DMS153 (cell line): ENCODE results near the gene LRRC8B.
"Not testable (repeated sequence)": the region's sequence is repeated elsewhere in the genome, so short reads cannot be mapped to it uniquely, and the experiment has no call there.

Source experiments
- DNase-seq: peaks from one replicate; lab custom pipeline; 2025; lab: John Stamatoyannopoulos, UW

Gene LRRC8B

GRCh38 chr1:89525169-89525855, 683 bp downstream of the LRRC8B start:
- DNase-seq = no peak

DNA sequence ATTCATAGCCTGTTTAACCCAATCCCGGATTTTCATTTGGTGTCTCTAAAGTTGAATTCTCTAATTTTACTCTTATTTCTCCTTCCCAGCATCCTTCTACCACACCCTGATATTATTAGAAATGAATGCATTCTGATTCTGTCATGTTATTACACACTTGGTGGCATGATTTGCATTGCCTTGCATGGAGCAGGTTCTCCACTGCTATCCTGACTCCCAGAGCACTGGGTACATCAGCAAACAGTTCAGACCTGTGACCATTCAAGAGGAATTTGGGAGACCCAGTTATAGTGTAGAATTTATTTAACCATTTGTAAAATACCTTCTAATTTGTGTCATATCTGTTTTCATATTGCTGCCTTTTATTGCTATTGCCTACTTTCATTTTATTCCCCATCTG, 2.6 kb downstream of the LRRC8B start:
- no peak for DNase-seq

DNA sequence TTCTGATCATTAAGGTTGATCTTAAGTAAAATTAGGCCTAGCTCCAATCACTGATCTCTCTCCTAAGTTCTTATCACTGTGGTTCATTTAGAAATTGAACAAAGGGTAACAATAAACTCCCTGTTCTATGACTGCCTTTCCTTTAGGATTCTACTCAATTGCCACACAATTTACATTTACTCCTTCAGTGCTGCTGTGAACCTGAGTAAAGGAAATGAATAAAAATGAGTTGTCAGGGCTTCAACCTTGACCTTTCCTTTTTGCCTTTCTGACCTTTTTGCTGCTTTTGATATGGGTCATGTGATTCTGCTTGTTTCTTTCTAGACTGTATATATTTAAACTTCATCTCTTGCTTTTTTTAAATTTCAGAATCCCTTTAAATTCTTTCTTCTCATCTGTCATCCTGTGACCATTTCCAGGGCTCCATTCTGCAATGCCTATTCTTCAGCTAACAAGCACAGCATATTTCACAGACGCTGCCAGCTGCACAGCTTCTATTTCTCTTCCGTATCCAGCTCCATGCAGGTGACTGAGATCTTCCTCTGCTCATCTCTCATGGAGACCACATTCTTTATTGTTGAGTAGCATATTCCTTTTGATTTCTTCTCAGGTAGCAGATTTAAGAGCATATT, 3.2 kb downstream of the LRRC8B start:
- DNase-seq = no peak

DNA sequence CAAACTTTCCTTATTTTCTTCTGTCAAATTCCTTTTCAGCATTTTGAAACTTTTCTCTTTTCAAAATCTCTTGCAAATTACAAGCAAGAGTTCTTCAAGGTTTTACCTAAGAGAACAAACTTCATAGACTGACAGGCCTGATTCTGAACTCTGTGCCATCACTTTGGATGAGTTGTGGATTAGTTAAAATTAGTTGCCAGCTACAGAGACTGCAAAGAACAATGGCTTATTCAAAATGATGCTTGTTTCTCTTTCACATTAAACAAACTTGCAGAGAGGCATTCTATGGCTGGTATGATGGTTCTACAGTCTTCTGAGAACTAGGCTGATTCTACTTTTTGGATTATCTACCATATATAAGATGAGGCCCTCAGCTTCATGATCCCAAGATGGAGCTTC, 3.8 kb downstream of the LRRC8B start:
- no peak for DNase-seq

- DNase-seq = no peak
Measured at GRCh38 chr1:89529196-89529595, 4.6 kb downstream of the LRRC8B start.

GRCh38 chr1:89530444-89531089, 5.9 kb downstream of the LRRC8B start:
- DNase-seq = no peak

GRCh38 chr1:89531480-89532139, 7.0 kb downstream of the LRRC8B start:
- no peak for DNase-seq

DNA sequence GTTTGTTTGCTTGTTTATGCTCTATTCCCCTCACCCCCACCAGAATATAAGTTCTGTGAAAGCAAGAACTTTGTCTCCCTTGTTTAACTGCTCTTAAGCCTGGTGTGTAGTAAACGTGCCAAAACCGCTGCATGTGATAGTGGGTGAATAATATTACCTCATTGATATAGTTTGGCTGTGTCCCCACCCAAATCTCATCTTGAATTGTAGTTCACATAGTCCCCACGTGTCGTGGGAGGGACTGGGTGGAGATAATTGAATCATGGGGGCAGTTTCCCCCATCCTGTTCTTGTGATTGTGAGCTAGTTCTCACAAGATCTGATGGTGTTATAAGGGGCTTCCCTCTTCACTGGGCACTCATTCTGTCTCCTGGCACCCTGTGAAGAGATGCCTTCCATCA, 7.6 kb downstream of the LRRC8B start:
- no peak for DNase-seq

DNA sequence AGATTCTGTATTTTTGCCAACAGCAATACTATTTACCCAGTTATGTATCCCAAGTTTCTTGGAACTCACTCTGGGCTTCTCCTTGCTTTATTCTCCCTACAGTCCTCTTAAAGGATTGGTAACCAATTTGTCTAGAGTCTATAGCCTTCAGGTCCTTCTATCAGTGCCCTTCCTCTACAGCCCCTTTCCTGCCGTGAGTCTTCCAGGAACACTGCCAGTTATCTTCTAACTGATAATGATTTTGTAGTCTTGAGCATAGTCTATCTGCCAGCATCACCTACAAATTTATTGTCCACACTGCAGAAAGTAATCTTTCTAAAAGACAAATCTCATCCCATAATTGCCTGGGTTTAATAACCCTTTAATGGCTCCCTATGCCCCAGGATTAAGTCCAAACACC, 8.2 kb downstream of the LRRC8B start:
- no peak for DNase-seq

DNA sequence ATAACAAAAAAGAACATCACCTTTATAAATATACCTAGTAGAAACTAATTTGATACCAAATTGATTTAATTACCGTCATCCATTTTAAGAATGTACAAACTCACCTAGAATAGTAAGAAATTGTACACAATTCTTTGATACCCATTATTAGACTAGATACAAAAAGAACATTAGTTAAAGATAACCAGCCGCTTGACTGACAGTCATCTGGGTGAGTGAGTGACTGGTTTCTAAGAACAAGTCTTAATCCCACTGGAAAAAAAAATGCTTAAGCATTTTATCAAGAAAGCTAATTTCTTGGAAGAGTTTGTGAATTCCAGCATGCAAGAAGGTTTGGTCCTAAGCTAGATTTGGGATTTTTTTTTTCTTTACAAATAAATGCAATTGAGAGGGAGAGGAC, 10.9 kb downstream of the LRRC8B start:
- DNase-seq = no peak

- DNase-seq = no peak
Measured at GRCh38 chr1:89536555-89537341, 12.1 kb downstream of the LRRC8B start.

DNA sequence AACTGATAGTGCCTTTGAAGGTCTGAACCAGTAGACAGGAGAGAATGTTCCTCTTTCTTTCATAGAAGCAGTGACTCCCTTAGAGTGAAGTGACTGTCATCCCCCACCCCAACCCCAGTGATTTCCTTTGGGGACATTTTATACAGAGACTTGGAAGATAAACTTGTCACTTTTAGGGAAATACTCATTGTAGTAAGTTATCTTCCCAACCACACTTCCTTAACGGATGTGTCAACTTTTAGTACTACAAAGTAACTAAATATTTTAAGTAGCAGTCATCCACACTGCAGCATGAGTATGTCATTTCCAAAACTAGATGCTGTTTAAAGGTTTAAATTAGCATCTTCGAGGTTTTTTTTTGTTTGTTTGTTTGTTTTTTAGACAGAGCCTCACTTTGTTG, 13.7 kb downstream of the LRRC8B start:
- no peak for DNase-seq

- DNase-seq = no peak
Measured at GRCh38 chr1:89539128-89539527, 14.5 kb downstream of the LRRC8B start.

DNA sequence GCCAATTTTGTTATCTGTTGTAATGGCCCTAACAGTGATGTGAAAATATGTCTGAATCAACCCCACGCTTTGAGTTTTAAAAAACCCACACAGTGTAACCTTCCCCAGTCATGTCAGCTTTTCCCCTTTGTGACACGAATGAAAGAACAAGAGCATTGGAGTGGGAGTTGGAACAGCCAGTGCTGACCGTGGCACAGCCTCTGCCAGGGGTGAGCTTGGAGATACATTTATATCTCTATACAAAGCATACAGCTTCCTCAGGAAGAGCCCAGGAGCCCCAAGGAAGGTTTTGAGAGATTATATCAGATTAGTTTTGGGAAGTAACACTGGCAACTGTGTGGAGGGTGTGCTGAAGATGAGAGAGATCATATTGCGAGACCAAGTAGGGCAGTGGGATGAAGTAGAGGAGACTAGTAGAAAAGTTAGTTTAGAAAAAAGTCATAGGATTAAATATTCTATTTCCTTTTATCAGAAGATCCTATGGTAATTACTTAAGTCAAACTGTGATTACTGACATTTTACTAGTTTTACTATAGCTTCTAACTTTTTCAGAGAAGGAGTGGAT, 15.9 kb downstream of the LRRC8B start:
- no peak for DNase-seq

DNA sequence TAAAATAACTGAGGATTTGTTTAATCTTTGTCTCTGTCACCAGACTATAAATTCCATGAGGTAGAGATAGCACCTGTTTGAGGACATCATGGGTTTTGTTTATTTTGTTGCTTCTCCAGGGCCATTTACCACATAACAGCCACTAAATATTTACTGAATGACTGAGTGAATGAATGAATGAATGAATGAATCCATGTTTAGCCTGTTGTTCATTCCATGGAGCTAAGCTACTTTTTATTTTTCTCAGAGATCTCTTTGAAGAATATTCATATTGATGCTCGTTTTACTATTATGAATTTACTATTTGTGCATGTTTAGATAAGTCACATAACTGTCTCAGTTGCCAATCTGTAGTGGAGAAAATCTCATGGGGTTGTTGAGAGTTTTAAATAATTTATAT, 17.7 kb downstream of the LRRC8B start:
- DNase-seq = no peak

GRCh38 chr1:89543632-89544031, 19.0 kb downstream of the LRRC8B start:
- DNase-seq = not testable (repeated sequence)

DNA sequence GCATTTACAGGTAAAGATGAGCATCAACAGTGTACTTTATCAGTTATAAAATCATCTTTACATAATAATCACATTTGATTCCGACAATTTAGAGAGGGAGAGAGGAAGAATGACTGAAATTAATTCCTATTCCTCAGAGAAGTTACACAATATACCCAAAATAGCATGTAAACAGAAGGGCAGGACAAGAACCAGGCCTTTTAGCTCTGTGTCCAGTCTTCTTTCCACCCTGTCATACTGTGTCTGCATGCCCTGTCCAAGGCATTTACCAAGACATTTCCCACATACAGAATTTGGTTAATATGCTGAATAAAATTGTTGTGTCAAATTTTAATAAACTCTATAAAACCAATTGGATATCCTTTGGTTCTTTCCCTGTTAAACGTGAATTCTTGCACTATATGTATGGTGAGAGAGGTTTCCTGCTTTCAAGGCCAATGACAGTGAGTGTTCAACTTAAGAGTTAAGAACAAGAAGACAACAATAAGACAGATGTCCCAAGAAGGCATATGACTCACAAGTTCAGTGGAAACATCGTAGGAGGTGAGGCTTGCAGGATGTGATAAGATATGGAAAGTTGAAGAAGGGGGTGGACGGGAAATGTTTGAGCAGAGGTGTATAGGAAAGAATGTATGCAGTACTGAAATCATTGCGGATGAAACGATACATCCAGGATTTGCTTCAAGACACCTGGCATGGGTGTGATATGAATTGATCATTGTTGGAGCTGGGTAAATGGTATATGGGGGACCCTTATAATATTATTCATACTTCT, 20.8 kb downstream of the LRRC8B start:
- no peak for DNase-seq

- DNase-seq = no peak
Measured at GRCh38 chr1:89546082-89546889, 21.7 kb downstream of the LRRC8B start.

DNA sequence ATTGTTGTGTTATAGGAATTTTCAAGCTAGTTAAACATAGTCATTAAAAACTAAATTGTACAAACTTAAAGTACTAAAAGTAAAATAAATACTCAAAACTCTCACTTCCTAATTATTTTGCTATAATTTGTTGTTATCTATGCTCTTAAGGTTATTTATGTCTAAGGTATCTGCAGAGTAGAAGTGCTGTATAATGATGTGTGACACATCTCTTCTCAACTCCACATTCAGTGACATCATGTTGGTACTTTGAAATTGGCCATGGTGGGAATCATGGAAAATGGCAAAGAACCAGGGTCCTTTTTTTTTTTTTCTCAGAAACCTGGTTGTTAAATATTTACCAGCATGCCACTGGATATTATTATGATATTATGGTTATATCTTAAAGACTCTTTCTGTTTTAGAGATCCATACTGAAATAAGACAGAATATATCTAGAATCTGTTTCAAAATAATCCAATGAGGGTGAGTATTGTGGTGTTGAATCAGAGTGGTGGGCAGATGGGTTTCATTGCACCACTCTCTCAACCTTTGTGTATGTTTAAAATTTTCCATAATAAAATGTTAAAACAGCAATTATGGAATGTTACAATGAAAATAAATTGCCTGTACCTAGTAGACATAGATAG, 22.4 kb downstream of the LRRC8B start:
- no peak for DNase-seq
